PC-3 (cell line): ENCODE results near the gene UHMK1.

Experiments used
- EZH2 ChIP-seq: fragments of 300-600 bp; sonication (generic); IDR thresholded peaks from one replicate; pipeline ENCODE4 v1.6.1; 2017; ENCODE audit warnings: antibody characterized with exemption, mild to moderate bottlenecking, low read length; ENCODE audit not compliant: unreplicated experiment
- TF ChIP-seq, protein P1 (sequence below): fragments of 300-600 bp; sonication (generic); conservative IDR thresholded peaks from 2 replicates; pipeline ENCODE4 v1.5.1; 2017; ENCODE audit warnings: antibody characterized with exemption, low read depth, mild to moderate bottlenecking, low read length

DNA sequence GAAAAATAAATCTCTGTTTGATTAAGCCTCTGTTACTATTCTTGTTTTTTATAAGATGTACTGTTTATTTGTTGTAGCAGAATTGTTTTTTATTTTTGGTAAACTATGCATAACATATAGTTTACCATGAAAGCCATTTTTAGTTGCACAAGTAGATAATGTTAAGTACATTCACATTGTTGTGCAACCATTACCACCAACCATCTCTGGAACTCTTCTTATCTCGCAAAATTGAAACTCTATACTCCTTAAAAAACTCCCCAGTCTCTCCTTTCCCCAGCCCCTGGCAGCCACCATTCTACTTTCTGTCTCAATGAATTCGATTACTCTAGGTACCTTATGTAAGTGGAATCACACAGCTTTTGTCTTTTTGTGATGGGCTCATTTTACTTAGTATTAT lies 27.4 kb upstream of the UHMK1 start:
- TF ChIP-seq EZH2, result no peak
- TF ChIP-seq, protein P1, sequence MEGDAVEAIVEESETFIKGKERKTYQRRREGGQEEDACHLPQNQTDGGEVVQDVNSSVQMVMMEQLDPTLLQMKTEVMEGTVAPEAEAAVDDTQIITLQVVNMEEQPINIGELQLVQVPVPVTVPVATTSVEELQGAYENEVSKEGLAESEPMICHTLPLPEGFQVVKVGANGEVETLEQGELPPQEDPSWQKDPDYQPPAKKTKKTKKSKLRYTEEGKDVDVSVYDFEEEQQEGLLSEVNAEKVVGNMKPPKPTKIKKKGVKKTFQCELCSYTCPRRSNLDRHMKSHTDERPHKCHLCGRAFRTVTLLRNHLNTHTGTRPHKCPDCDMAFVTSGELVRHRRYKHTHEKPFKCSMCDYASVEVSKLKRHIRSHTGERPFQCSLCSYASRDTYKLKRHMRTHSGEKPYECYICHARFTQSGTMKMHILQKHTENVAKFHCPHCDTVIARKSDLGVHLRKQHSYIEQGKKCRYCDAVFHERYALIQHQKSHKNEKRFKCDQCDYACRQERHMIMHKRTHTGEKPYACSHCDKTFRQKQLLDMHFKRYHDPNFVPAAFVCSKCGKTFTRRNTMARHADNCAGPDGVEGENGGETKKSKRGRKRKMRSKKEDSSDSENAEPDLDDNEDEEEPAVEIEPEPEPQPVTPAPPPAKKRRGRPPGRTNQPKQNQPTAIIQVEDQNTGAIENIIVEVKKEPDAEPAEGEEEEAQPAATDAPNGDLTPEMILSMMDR, result no peak
